ENCODE results near the gene ITGA3.

Gene ITGA3

DNA sequence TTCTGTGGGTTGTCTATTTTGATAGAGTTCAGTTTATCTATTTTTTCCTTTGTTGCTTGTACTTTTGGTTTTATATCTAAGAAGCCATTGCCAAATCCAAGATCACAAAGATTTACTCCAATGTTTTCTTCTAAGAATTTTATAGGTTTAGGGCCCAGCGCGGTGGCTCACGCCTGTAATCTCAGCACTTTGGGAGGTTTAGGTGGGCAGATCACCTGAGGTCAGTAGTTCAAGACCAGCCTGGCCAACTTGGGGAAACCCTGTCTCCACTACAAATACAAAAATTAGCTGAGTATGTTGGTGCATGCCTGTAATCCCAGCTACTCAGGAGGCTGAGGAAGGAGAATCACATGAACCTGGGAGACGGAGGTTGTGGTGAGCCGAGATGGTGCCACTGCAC is 13.7 kb upstream of the ITGA3 start:
- DNase-seq (ENCODE audit: extremely low read depth, low read depth), result no peak
- no peak overlapping the region for H3K4me3 ChIP-seq (replicated peaks; ENCODE audit: low read depth, low read length)
- TF ChIP-seq, protein P1, sequence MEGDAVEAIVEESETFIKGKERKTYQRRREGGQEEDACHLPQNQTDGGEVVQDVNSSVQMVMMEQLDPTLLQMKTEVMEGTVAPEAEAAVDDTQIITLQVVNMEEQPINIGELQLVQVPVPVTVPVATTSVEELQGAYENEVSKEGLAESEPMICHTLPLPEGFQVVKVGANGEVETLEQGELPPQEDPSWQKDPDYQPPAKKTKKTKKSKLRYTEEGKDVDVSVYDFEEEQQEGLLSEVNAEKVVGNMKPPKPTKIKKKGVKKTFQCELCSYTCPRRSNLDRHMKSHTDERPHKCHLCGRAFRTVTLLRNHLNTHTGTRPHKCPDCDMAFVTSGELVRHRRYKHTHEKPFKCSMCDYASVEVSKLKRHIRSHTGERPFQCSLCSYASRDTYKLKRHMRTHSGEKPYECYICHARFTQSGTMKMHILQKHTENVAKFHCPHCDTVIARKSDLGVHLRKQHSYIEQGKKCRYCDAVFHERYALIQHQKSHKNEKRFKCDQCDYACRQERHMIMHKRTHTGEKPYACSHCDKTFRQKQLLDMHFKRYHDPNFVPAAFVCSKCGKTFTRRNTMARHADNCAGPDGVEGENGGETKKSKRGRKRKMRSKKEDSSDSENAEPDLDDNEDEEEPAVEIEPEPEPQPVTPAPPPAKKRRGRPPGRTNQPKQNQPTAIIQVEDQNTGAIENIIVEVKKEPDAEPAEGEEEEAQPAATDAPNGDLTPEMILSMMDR (IDR thresholded peaks at IDR 0.05; ENCODE audit: low read depth, low read length, missing control alignments), result no peak

DNA sequence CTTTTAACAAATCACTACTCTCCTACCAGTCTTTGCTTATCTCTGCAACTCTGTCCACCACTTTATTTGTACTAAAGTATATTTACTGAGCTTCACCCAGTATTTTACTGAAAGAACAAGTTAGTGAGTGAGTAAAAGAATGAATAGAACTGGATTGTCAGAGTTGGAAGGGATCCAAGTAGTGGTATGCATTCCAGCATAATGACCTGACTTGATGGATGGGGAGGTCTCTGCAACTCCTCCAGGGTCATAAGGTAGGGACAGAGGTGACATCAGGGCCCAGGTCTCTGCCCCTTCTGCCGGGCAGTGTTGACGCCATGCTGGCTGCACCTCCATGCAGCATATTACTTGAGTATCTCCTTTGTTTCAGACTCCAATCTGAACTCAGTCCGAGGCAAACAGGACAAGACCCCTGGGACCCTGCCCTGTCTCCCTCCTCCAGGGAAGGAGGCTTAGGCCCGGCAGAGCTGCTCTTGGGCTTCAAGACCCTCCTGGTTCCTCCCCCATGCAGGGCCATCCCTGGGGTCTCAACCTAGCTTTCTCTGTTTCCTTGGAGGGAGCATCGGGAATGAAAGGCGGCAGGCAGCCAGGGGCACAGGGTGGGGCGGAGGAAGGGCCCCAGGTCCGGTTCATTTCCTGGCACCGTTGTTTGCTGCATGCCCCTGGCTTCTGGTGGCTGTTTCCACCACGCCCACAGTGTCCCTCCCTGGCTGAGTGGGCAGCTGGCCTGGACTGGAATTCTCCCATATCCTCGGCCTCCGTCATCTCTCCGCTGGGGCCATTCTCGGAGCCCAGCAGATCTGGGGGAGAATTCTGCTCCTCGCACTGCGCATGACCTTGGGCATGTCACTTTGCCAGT is 12.4 kb upstream of the ITGA3 start:
- TF ChIP-seq, protein P1 (IDR thresholded peaks at IDR 0.05; ENCODE audit: low read depth, low read length, missing control alignments), result no peak
- no peak for DNase-seq (ENCODE audit: extremely low read depth, low read depth)
- no peak overlapping the region for H3K4me3 ChIP-seq (replicated peaks; ENCODE audit: low read depth, low read length)

DNA sequence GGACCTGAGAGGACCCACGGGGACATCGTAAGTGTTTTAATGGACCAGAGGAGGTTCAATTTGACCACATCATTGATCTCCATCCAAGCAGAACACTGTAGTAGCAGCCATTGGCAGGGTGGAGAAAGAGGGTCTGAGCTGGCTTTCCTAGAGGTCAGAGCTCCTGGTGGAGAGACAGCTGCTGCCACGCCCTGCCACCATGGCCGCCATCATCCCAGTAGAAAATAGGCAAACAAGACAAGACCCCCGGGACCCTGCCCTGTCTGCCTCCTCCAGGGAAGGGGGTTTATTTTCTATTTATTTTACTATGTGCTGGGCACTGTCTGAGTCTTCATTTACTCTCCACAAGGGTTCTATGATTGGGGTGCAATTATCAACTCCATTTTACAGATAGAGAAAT is 11.4 kb upstream of the ITGA3 start:
- TF ChIP-seq, protein P1 (IDR thresholded peaks at IDR 0.05; ENCODE audit: low read depth, low read length, missing control alignments), result no peak
- no peak for DNase-seq (ENCODE audit: extremely low read depth, low read depth)
- no peak overlapping the region for H3K4me3 ChIP-seq (replicated peaks; ENCODE audit: low read depth, low read length)

DNA sequence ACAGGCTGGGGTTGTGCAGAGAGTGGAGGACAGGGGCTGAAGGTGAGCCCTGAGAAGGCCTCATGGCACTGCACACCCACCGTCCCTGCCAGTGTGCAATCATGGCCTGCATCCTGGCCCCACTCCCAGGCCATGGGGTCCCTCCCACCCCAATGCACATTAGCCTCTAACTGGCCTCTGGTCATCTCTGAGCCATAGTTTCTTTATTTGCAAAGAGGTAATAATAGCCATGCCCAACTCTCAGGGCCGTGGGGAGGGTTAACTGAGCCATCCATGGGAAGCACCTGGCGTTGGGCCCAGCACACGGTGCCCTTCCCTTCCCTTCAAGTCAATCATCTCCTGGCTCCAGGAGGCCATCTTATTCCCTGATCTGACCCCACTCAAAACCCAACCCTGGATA is 10.8 kb upstream of the ITGA3 start:
- no peak for DNase-seq (ENCODE audit: extremely low read depth, low read depth)
- H3K4me3 ChIP-seq (replicated peaks; ENCODE audit: low read depth, low read length), result no peak overlapping the region
- TF ChIP-seq, protein P1 (IDR thresholded peaks at IDR 0.05; ENCODE audit: low read depth, low read length, missing control alignments), result no peak

DNA sequence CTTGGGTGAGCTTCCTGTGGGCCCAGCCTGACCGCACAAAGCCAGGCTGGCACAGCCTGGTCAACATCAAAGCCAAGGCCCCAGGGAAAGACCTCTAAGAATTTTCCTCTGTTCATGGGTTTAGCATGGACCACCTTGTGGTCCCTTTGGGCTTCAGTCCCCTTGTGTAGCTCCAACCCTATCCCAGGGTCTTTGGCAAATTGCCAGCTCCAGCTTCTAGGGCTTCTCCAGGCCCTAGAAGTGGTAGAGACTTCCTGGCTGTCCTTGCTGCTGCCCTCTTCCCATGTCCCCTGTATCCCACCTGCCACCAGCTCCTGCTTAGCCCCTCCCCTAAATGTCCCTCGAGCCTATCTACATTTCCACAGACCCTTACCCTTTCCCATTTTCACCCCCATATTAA is 9.7 kb upstream of the ITGA3 start:
- DNase-seq (ENCODE audit: extremely low read depth, low read depth), result no peak
- TF ChIP-seq, protein P1 (IDR thresholded peaks at IDR 0.05; ENCODE audit: low read depth, low read length, missing control alignments), result no peak

DNA sequence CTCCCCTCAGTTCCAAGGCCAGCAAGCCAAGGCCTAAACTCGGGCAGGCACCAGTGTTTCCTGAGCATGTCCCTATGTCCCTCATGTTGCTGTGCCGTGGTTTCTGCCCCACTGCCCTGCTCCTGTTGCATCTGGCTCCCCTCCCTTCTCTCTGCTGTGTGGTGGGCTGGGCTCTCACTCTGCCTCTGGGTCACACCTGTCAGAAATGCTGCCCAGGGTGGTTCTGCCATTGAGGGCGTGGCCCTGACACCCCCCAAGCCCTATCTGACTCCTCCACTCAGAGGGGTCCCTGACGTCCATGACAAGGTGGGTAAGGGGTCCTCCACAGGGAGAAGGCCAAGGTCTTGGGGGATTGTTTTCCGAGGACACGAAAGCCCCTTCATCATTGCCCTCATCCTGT is 9.2 kb upstream of the ITGA3 start:
- no peak overlapping the region for H3K4me3 ChIP-seq (replicated peaks; ENCODE audit: low read depth, low read length)
- TF ChIP-seq, protein P1 (IDR thresholded peaks at IDR 0.05; ENCODE audit: low read depth, low read length, missing control alignments), result no peak
- DNase-seq (ENCODE audit: extremely low read depth, low read depth), result no peak

More for the DNA sequence above, 9.7 kb upstream of the ITGA3 start:
- no peak overlapping the region for H3K4me3 ChIP-seq (replicated peaks; ENCODE audit: low read depth, low read length)
